GM18519 (cell line): Measurements from ENCODE around the gene DBF4B.
"Not testable (repeated sequence)": the region's sequence is repeated elsewhere in the genome, so short reads cannot be mapped to it uniquely, and the experiment has no call there.

Experiments used
- ATAC-seq: cut with Tn5 transposase; IDR thresholded peaks from one replicate; pipeline ENCODE4 v1.9.1; 2021; ENCODE audit warnings: mild to moderate bottlenecking, moderate library complexity; ENCODE audit not compliant: unreplicated experiment, low FRiP score

DBF4B gene

GRCh38 chr17:44708401-44709263 lies at the start of gene DBF4B:
Gene DBF4B, plus strand, starts transcription at chr17:44708665. Its CDS starts 156 bp downstream, at chr17:44708821.
- no peak for ATAC-seq

GRCh38 chr17:44661835-44662234 lies 46.6 kb upstream of the DBF4B start:
- no peak for ATAC-seq

GRCh38 chr17:44663095-44663494 lies 45.4 kb upstream of the DBF4B start:
- no peak for ATAC-seq

GRCh38 chr17:44664867-44665266 lies 43.6 kb upstream of the DBF4B start:
- no peak for ATAC-seq

GRCh38 chr17:44666006-44666405 lies 42.5 kb upstream of the DBF4B start:
- no peak for ATAC-seq

GRCh38 chr17:44672479-44673093 lies 35.9 kb upstream of the DBF4B start:
- ATAC-seq = no peak

- ATAC-seq = no peak
Observed at GRCh38 chr17:44673893-44674292, 34.6 kb upstream of the DBF4B start.

- ATAC-seq = no peak
Observed at GRCh38 chr17:44677136-44677535, 31.3 kb upstream of the DBF4B start.

GRCh38 chr17:44683303-44683702 lies 25.2 kb upstream of the DBF4B start:
- ATAC-seq = not testable (repeated sequence)

- no peak for ATAC-seq
Observed at GRCh38 chr17:44687756-44688155, 20.7 kb upstream of the DBF4B start.

GRCh38 chr17:44688200-44688599 lies 20.3 kb upstream of the DBF4B start:
- no peak for ATAC-seq

GRCh38 chr17:44688675-44689476 lies 19.6 kb upstream of the DBF4B start:
- ATAC-seq = no peak

- ATAC-seq = no peak
Observed at GRCh38 chr17:44689477-44690217, 18.8 kb upstream of the DBF4B start, which contains the start of gene CCDC43. Gene CCDC43, minus strand, starts transcription at chr17:44689776. Its CDS starts 23 bp downstream, at chr17:44689753.

- ATAC-seq = not testable (repeated sequence)
Observed at GRCh38 chr17:44690746-44691306, 17.6 kb upstream of the DBF4B start.

- no peak for ATAC-seq
Observed at GRCh38 chr17:44693609-44694008, 14.9 kb upstream of the DBF4B start.

- ATAC-seq = not testable (repeated sequence)
Observed at GRCh38 chr17:44700288-44700687, 8.2 kb upstream of the DBF4B start.

- ATAC-seq = no peak
Observed at GRCh38 chr17:44707755-44708400, 587 bp upstream of the DBF4B start.

- ATAC-seq = no peak
Observed at GRCh38 chr17:44719444-44719843, 11.0 kb downstream of the DBF4B start.

- no peak for ATAC-seq
Observed at GRCh38 chr17:44722254-44722653, 13.8 kb downstream of the DBF4B start.
